Measurements from ENCODE around the gene PROK1.

DNA sequence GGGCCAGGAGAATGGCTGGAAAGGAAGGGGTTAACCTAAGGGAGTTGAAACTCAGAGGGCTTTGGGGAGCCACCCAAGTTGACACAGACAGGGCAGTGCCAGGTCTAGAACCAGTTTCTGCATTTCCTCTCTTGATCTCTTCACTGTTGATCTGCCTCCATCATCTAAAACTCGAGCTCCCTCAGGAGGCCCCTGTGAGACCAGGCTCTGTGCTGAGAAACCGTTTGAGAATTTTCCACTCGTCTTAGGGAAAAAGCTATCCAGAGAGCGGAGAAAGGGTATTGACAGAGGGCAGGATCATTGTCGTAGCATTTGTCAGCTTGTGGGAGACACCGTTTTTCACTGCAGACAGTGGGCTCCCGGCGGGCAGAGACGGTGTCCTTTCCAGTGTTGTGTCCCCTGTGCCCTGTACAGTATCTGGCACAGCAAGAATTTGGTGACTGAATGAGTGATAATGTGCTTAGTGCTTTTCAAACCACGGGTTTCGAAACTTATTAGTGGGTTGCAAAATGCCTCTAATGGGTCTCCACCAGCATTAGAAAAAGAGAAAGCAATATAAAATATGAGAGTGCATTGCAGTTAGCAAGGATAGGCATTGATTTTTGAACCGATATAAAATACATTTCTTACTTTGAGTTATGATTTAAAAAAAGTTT, 31.1 kb downstream of the PROK1 start:
- no peak for TF ChIP-seq CEBPB (IDR thresholded peaks at IDR 0.05; ENCODE audit: borderline replicate concordance, low read depth, low read length)
- no peak for TF ChIP-seq CENPT (CRISPR knock-in tag; IDR thresholded peaks at IDR 0.05; ENCODE audit: low read depth)
- no peak for TF ChIP-seq HCFC1 (IDR thresholded peaks at IDR 0.05; ENCODE audit: low read depth, low read length)
- TF ChIP-seq MAFK (conservative IDR thresholded peaks at IDR 0.05 in 1 of 2, IDR thresholded peaks at IDR 0.05 in 1 of 2; ENCODE audit: low read length in 2 of 2), result no peak
- TF ChIP-seq JUND (CRISPR knock-in tag; IDR thresholded peaks at IDR 0.05), result no peak
- no peak for TF ChIP-seq POGZ (CRISPR knock-in tag; IDR thresholded peaks at IDR 0.05)
- no peak for TF ChIP-seq ZNF256 (CRISPR knock-in tag; conservative IDR thresholded peaks at IDR 0.05)
